CD14-positive monocyte (primary cell): Measurements from ENCODE around the gene TERB1. TPM values are rescaled to one million over a fixed set of nuclear protein-coding genes. Genes with fewer than 3 reads are reported as not detected.

Source experiments
- DNase-seq, 3 donors: peaks; one replicate each; pipeline ENCODE4 v3.0.0-alpha.2; 2011 to 2022
- H2AFZ ChIP-seq: 2 replicates; pipeline ENCODE4 v1.6.0; 2012; ENCODE audit warnings: mild to moderate bottlenecking, low read depth, low read length, inconsistent platforms; ENCODE audit not compliant: insufficient read depth, poor library complexity, severe bottlenecking
- H3K27ac ChIP-seq, 2 donors: 1 replicate in 1 of 2; 2 replicates in 1 of 2; pipeline ENCODE4 v1.5.1; 2012 to 2013; ENCODE audit warnings: low read length in 2 of 2, control low read depth in 1 of 2, inconsistent platforms in 1 of 2, low read depth in 1 of 2, mild to moderate bottlenecking in 1 of 2
- H3K27me3 ChIP-seq, 2 donors: one replicate each; pipeline versions ENCODE4 v1.6.0 to v1.6.1; 2011 to 2013; ENCODE audit warnings: low read length in 2 of 2; ENCODE audit not compliant: control insufficient read depth in 2 of 2, insufficient read depth in 2 of 2
- H3K36me3 ChIP-seq, 2 donors: replicated peaks in 1 of 2; 1 replicate in 1 of 2; 2 replicates in 1 of 2; pipeline versions ENCODE4 v1.5.1 to v1.6.1; 2012 to 2013; ENCODE audit warnings: low read length in 2 of 2, control low read depth in 1 of 2, inconsistent platforms in 1 of 2, mild to moderate bottlenecking in 1 of 2; ENCODE audit not compliant: insufficient read depth in 2 of 2, control insufficient read depth in 1 of 2
- H3K4me1 ChIP-seq, 2 donors: 1 replicate in 1 of 2; 2 replicates in 1 of 2; pipeline versions ENCODE4 v1.5.1 to v1.6.1; 2012 to 2013; ENCODE audit warnings: low read length in 2 of 2, control low read depth in 1 of 2, inconsistent platforms in 1 of 2, mild to moderate bottlenecking in 1 of 2, moderate library complexity in 1 of 2; ENCODE audit not compliant: insufficient read depth in 2 of 2, control insufficient read depth in 1 of 2
- H3K4me2 ChIP-seq: replicated peaks from 2 replicates; pipeline ENCODE3; 2012; ENCODE audit warnings: low read length, moderate library complexity, mild to moderate bottlenecking; ENCODE audit not compliant: poor library complexity, severe bottlenecking; ENCODE audit errors: extremely low read depth
- H3K4me3 ChIP-seq, 3 experiments: fragments of 200-600 bp in 1 of 3; sonication (generic) in 1 of 3; replicated peaks in 1 of 3; 1 replicate in 2 of 3; 2 replicates in 1 of 3; pipeline ENCODE4 v1.5.1; 2011 to 2013; ENCODE audit warnings: low read length in 3 of 3, mild to moderate bottlenecking in 3 of 3, control low read depth in 2 of 3, low read depth in 2 of 3, inconsistent platforms in 1 of 3, moderate library complexity in 1 of 3
- H3K79me2 ChIP-seq: 2 replicates; pipeline ENCODE4 v1.6.0; 2012; ENCODE audit warnings: mild to moderate bottlenecking, control low read depth, inconsistent platforms, low read length, moderate library complexity; ENCODE audit not compliant: insufficient read depth
- H3K9ac ChIP-seq: 2 replicates; pipeline ENCODE4 v1.6.0; 2017; ENCODE audit warnings: low read length, mild to moderate bottlenecking; ENCODE audit not compliant: insufficient read depth, poor library complexity, severe bottlenecking
- H3K9me3 ChIP-seq, 2 donors: replicated peaks in 1 of 2; 1 replicate in 1 of 2; 2 replicates in 1 of 2; pipeline versions ENCODE4 v1.5.1 to v1.6.1; 2012 to 2013; ENCODE audit warnings: low read length in 2 of 2, control low read depth in 1 of 2; ENCODE audit not compliant: control insufficient read depth in 1 of 2, insufficient read depth in 1 of 2
- H4K20me1 ChIP-seq: 2 replicates; pipeline ENCODE4 v1.6.0; 2012; ENCODE audit warnings: mild to moderate bottlenecking, low read length, control low read depth, moderate library complexity; ENCODE audit not compliant: insufficient read depth
- H3K27ac Mint-ChIP-seq, 7 donors: one replicate each; pipeline ENCODE4 v1.8.0; 2020; ENCODE audit warnings: mild to moderate bottlenecking in 7 of 7, mixed read lengths in 7 of 7, moderate library complexity in 6 of 7, inconsistent platforms in 2 of 7
- H3K27me3 Mint-ChIP-seq, 3 donors: one replicate each; pipeline ENCODE4 v1.8.0; 2021 to 2022; ENCODE audit warnings: low read depth in 3 of 3, mild to moderate bottlenecking in 3 of 3, mixed read lengths in 3 of 3, moderate library complexity in 3 of 3, inconsistent platforms in 1 of 3
- H3K36me3 Mint-ChIP-seq, 2 donors: one replicate each; pipeline ENCODE4 v1.8.0; 2020; ENCODE audit warnings: mixed read lengths in 2 of 2, inconsistent platforms in 1 of 2, mild to moderate bottlenecking in 1 of 2
- H3K4me1 Mint-ChIP-seq: one replicate; pipeline ENCODE4 v1.8.0; 2020; ENCODE audit warnings: mild to moderate bottlenecking, mixed read lengths
- H3K4me3 Mint-ChIP-seq, 2 donors: one replicate each; pipeline ENCODE4 v1.8.0; 2020; ENCODE audit warnings: mild to moderate bottlenecking in 2 of 2, mixed read lengths in 2 of 2, moderate library complexity in 1 of 2
- H3K9me3 Mint-ChIP-seq, 7 donors: one replicate each; pipeline ENCODE4 v1.8.0; 2020 to 2022; ENCODE audit warnings: mixed read lengths in 7 of 7, mild to moderate bottlenecking in 6 of 7, moderate library complexity in 6 of 7, inconsistent platforms in 2 of 7
- CTCF ChIP-seq: fragments of 200-600 bp; IDR thresholded peaks from one replicate; pipeline ENCODE4 v1.8.0; 2022; ENCODE audit warnings: antibody characterized with exemption, mild to moderate bottlenecking
- WGBS: methylation state at CpG from one replicate; pipeline ENCODE4 v1.1.5; 2013; ENCODE audit warnings: missing lambda C conversion rate; ENCODE audit not compliant: insufficient coverage; 5-methylcytosine and 5-hydroxymethylcytosine counted together
- intact Hi-C, 2 donors: fragments of 100-400 bp; cut with micrococcal nuclease; formaldehyde crosslinking; loops; one replicate each; pipeline versions ENCODE4 v1.15.0 to v1.15.1; 2023
- polyA plus RNA-seq, 3 donors: library from polyadenylated mRNA; depleted of rRNA in 1 of 3; unstranded in 2 of 3; stranded (reverse) in 1 of 3; fragments of 300-500 nt in 2 of 3; fragments of >200 nt in 1 of 3; fragmentation: Illumina TruSeq in 2 of 3; gene quantifications; 1 replicate in 2 of 3; 2 replicates in 1 of 3; pipeline ENCODE4 v1.2.3, GENCODE V29; 2012 to 2021

The TERB1 gene
- polyA plus RNA-seq, 3 donors = not detected

- H3K36me3 ChIP-seq = peaks cover 33 to 53% of the 10 kb centered on the region in 2 donors
- 0% methylated on average over 1 of the region's 1 CpG for WGBS
- H3K9ac ChIP-seq = no peak overlapping the region
- Mint-ChIP-seq H3K4me1 (peaks cover 62% of the 10 kb centered on the region), H3K27ac (peak overlapping the region; percentile 73 to 94 (median 83)), H3K36me3 (peaks cover 40 to 61% of the 10 kb centered on the region in 2 donors), H3K9me3 (no peaks in the 10 kb centered on the region), H3K27me3 (peaks cover 0 to 3% (median 0%) of the 10 kb centered on the region in 3 donors), H3K4me3 (peak overlapping the region in 1 of 2 donors; percentile 63)
- DNase-seq = peak; percentile 68 to 78 (median 75)
- intact Hi-C loops = loop anchor here in 1 of 2 donors (10.0 kb wide), 1 partner anchor 342 kb away; no protein-coding TSS in a partner anchor
- H3K9me3 ChIP-seq = no peaks in the 10 kb centered on the region
- peak overlapping the region; percentile 11 to 65 for H3K27ac ChIP-seq
- no peaks in the 10 kb centered on the region for H3K27me3 ChIP-seq
- H3K4me2 ChIP-seq = peak overlapping the region; percentile 25
- peak overlapping the region in 1 of 3 experiments; percentile 26 for H3K4me3 ChIP-seq
- no peak overlapping the region for H2AFZ ChIP-seq
- TF ChIP-seq CTCF = no peak
- peaks cover 67% of the 10 kb centered on the region for H3K79me2 ChIP-seq
- H4K20me1 ChIP-seq = peaks cover 59% of the 10 kb centered on the region
- H3K4me1 ChIP-seq = peaks cover 68 to 77% of the 10 kb centered on the region in 2 donors
Measured at GRCh38 chr16:66746682-66747081, 54.7 kb downstream of the TERB1 start.

GRCh38 chr16:66746048-66746447, 55.3 kb downstream of the TERB1 start:
- Histone ChIP-seq H4K20me1 (peaks cover 58% of the 10 kb centered on the region), H3K36me3 (peaks cover 33 to 53% of the 10 kb centered on the region in 2 donors), H3K4me1 (peaks cover 74 to 83% of the 10 kb centered on the region in 2 donors), H3K4me2 (no peak overlapping the region), H3K27ac (peak overlapping the region in 1 of 2 donors; percentile 65), H2AFZ (no peak overlapping the region), H3K4me3 (no peak overlapping the region), H3K27me3 (no peaks in the 10 kb centered on the region), H3K9ac (no peak overlapping the region), H3K9me3 (no peaks in the 10 kb centered on the region), H3K79me2 (peaks cover 63% of the 10 kb centered on the region)
- intact Hi-C loops = loop anchor here in 1 of 2 donors (10.0 kb wide), 1 partner anchor 341 kb away; no protein-coding TSS in a partner anchor
- Mint-ChIP-seq H3K36me3 (peaks cover 40 to 64% of the 10 kb centered on the region in 2 donors), H3K27ac (peak overlapping the region in 6 of 7 donors; percentile 52 to 85 (median 68)), H3K4me3 (no peak overlapping the region), H3K4me1 (peaks cover 68% of the 10 kb centered on the region), H3K27me3 (peaks cover 0 to 3% (median 0%) of the 10 kb centered on the region in 3 donors), H3K9me3 (no peaks in the 10 kb centered on the region)
- 6% methylated on average over 2 of the region's 3 CpGs for WGBS
- no peak for TF ChIP-seq CTCF
- DNase-seq = no peak
